H1 (cell line): Measurements from ENCODE around the gene NPBWR2. TPM values are rescaled to one million over a fixed set of nuclear protein-coding genes. Genes with fewer than 3 reads are reported as not detected.

ENCODE experiments used
- CTCF ChIA-PET: fragments of 300-600 bp; sonication (Branson Sonifier 250); formaldehyde crosslinking; loops from one replicate; lab custom pipeline; 2021; ENCODE audit not compliant: partially characterized antibody; lab: Charles Lee
- POLR2A ChIA-PET: fragments of 300-600 bp; sonication (Branson Sonifier 250); formaldehyde crosslinking; loops from one replicate; lab custom pipeline; 2021; ENCODE audit warnings: inconsistent platforms; ENCODE audit not compliant: partially characterized antibody; lab: Charles Lee
- DNase-seq, 2 experiments: peaks; one replicate each; pipeline versions ENCODE4 v3.0.0 to v3.0.0-alpha.2; 2010 to 2022; ENCODE audit warnings: low spot score in 2 of 2, low read depth in 1 of 2, mixed read lengths in 1 of 2
- FAIRE-seq: peaks from 2 replicates; lab custom pipeline; 2011; peaks lifted over from hg19 to GRCh38; lab: Jason Lieb, UNC
- H2AFZ ChIP-seq: 2 replicates; pipeline ENCODE4 v1.8.1; 2012; ENCODE audit warnings: low read length, inconsistent platforms
- H2AK5ac ChIP-seq: 2 replicates; pipeline ENCODE4 v1.6.1; 2013; ENCODE audit warnings: low read depth, low read length
- H2BK120ac ChIP-seq: replicated peaks from 2 replicates; pipeline ENCODE3; 2013; ENCODE audit warnings: low read depth, low read length, inconsistent platforms
- H2BK12ac ChIP-seq: 2 replicates; pipeline ENCODE4 v1.6.1; 2013; ENCODE audit warnings: low read depth, low read length
- H2BK15ac ChIP-seq: 2 replicates; pipeline ENCODE4 v1.6.1; 2013; ENCODE audit warnings: low read length
- H2BK20ac ChIP-seq: 2 replicates; pipeline ENCODE4 v1.6.1; 2013; ENCODE audit warnings: low read length
- H2BK5ac ChIP-seq: 2 replicates; pipeline ENCODE4 v1.6.1; 2013; ENCODE audit warnings: low read depth, low read length
- H3K14ac ChIP-seq: 2 replicates; pipeline ENCODE4 v1.6.1; 2013; ENCODE audit warnings: inconsistent platforms; ENCODE audit not compliant: insufficient read length
- H3K18ac ChIP-seq: 2 replicates; pipeline ENCODE4 v1.6.1; 2013; ENCODE audit warnings: low read length; ENCODE audit errors: extremely low read depth
- H3K23ac ChIP-seq: 2 replicates; pipeline ENCODE4 v1.6.1; 2013; ENCODE audit warnings: inconsistent platforms; ENCODE audit not compliant: insufficient read length
- H3K23me2 ChIP-seq: 2 replicates; pipeline ENCODE4 v1.6.1; 2013; ENCODE audit warnings: low read depth, low read length
- H3K27ac ChIP-seq: 2 replicates; pipeline ENCODE4 v1.6.1; 2011; ENCODE audit warnings: low read depth, low read length, inconsistent platforms
- H3K27me3 ChIP-seq, 4 experiments: replicated peaks in 1 of 4; 1 replicate in 1 of 4; 2 replicates in 3 of 4; pipeline versions ENCODE4 v1.6.1 to v1.8.1; 2011 to 2013; ENCODE audit warnings: low read length in 3 of 4, mild to moderate bottlenecking in 3 of 4, inconsistent platforms in 2 of 4, mixed read lengths in 2 of 4, moderate library complexity in 1 of 4; ENCODE audit not compliant: control insufficient read depth in 3 of 4, insufficient read depth in 3 of 4; ENCODE audit errors: extremely low read depth in 1 of 4
- H3K36me3 ChIP-seq, 4 experiments: 2 replicates each; pipeline versions ENCODE4 v1.6.1 to v1.8.1; 2011 to 2013; ENCODE audit warnings: mild to moderate bottlenecking in 4 of 4, low read length in 3 of 4, moderate library complexity in 2 of 4, control low read depth in 1 of 4, inconsistent platforms in 1 of 4; ENCODE audit not compliant: insufficient read depth in 4 of 4, control insufficient read depth in 2 of 4
- H3K4ac ChIP-seq: replicated peaks from 2 replicates; pipeline ENCODE3; 2013; ENCODE audit warnings: low read length, low read depth, mixed read lengths, inconsistent platforms; ENCODE audit not compliant: insufficient read length
- H3K4me1 ChIP-seq, 4 experiments: replicated peaks in 1 of 4; 1 replicate in 1 of 4; 2 replicates in 3 of 4; pipeline versions ENCODE4 v1.6.1 to v1.8.1; 2011 to 2013; ENCODE audit warnings: low read length in 3 of 4, inconsistent platforms in 2 of 4, mixed read lengths in 1 of 4; ENCODE audit not compliant: insufficient read depth in 4 of 4, control insufficient read depth in 3 of 4
- H3K4me2 ChIP-seq, 2 experiments: 2 replicates each; pipeline versions ENCODE4 v1.6.1 to v1.8.1; 2011 to 2013; ENCODE audit warnings: low read depth in 2 of 2, low read length in 2 of 2, control low read depth in 1 of 2, inconsistent platforms in 1 of 2, mild to moderate bottlenecking in 1 of 2; ENCODE audit not compliant: insufficient read depth in 1 of 2
- H3K4me3 ChIP-seq, 4 experiments: fragments of 200-600, 300-600 bp in 1 of 4; sonication (generic), shearing (Covaris generic), sonication (Bioruptor Twin) in 1 of 4; 2 replicates each; pipeline versions ENCODE4 v1.5.1 to v1.8.1; 2011 to 2016; ENCODE audit warnings: low read length in 4 of 4, low read depth in 3 of 4, control low read depth in 2 of 4, inconsistent platforms in 2 of 4, mild to moderate bottlenecking in 2 of 4, mixed read lengths in 1 of 4, moderate library complexity in 1 of 4; ENCODE audit not compliant: insufficient read depth in 2 of 4; ENCODE audit errors: extremely low read depth in 1 of 4
- H3K56ac ChIP-seq: replicated peaks from 2 replicates; pipeline ENCODE3; 2013; ENCODE audit warnings: low read depth, mild to moderate bottlenecking, mixed read lengths, low read length, inconsistent platforms; ENCODE audit not compliant: insufficient read length
- H3K79me1 ChIP-seq: 2 replicates; pipeline ENCODE4 v1.6.1; 2013; ENCODE audit warnings: low read depth, low read length, control low read depth
- H3K79me2 ChIP-seq, 2 experiments: 2 replicates each; pipeline versions ENCODE4 v1.6.1 to v1.8.1; 2012 to 2013; ENCODE audit warnings: low read length in 2 of 2, mild to moderate bottlenecking in 2 of 2, inconsistent platforms in 1 of 2; ENCODE audit not compliant: insufficient read depth in 2 of 2, control insufficient read depth in 1 of 2
- H3K9ac ChIP-seq, 4 experiments: replicated peaks in 1 of 4; 1 replicate in 1 of 4; 2 replicates in 3 of 4; pipeline versions ENCODE4 v1.6.1 to v1.8.1; 2011 to 2013; ENCODE audit warnings: low read depth in 3 of 4, low read length in 3 of 4, control low read depth in 2 of 4, mild to moderate bottlenecking in 2 of 4, moderate library complexity in 2 of 4, inconsistent platforms in 1 of 4; ENCODE audit errors: extremely low read depth in 1 of 4
- H3K9me3 ChIP-seq, 2 experiments: 2 replicates each; pipeline versions ENCODE4 v1.6.1 to v1.8.1; 2012 to 2013; ENCODE audit warnings: mild to moderate bottlenecking in 2 of 2, moderate library complexity in 2 of 2, control low read depth in 1 of 2, inconsistent platforms in 1 of 2, low read depth in 1 of 2, low read length in 1 of 2, mixed read lengths in 1 of 2; ENCODE audit not compliant: insufficient read depth in 2 of 2
- H4K20me1 ChIP-seq, 2 experiments: replicated peaks in 1 of 2; 2 replicates each; pipeline versions ENCODE3 to v1.8.1; 2011 to 2013; ENCODE audit warnings: inconsistent platforms in 2 of 2, low read length in 2 of 2, mild to moderate bottlenecking in 1 of 2; ENCODE audit not compliant: insufficient read depth in 2 of 2, control insufficient read depth in 1 of 2
- H4K5ac ChIP-seq: 2 replicates; pipeline ENCODE4 v1.6.1; 2013; ENCODE audit warnings: low read length, low read depth, mixed read lengths, inconsistent platforms; ENCODE audit not compliant: insufficient read length
- H4K8ac ChIP-seq: 2 replicates; pipeline ENCODE4 v1.8.0; 2013; ENCODE audit warnings: mild to moderate bottlenecking, moderate library complexity, low read length, inconsistent platforms; ENCODE audit not compliant: insufficient read depth; ENCODE audit errors: extremely low read depth
- H4K91ac ChIP-seq: replicated peaks from 2 replicates; pipeline ENCODE3; 2013; ENCODE audit warnings: low read length, mixed read lengths, inconsistent platforms; ENCODE audit not compliant: insufficient read length
- CHD1 ChIP-seq: IDR thresholded peaks from 2 replicates; pipeline ENCODE4 v1.6.1; 2012; ENCODE audit warnings: low read depth, low read length, improper control_type of control experiment
- POLR2AphosphoS5 ChIP-seq: IDR thresholded peaks from 2 replicates; pipeline ENCODE4 v1.6.1; 2011; ENCODE audit warnings: low read depth, low read length
- POU5F1 ChIP-seq: IDR thresholded peaks from 2 replicates; pipeline ENCODE4 v1.6.1; 2011; ENCODE audit warnings: low read depth, mild to moderate bottlenecking, low read length, moderate library complexity
- SP1 ChIP-seq: IDR thresholded peaks from 2 replicates; pipeline ENCODE4 v1.6.1; 2011; ENCODE audit warnings: low read depth, low read length
- TAF7 ChIP-seq: optimal IDR thresholded peaks from 2 replicates; pipeline ENCODE3; 2011; ENCODE audit warnings: low read depth, mild to moderate bottlenecking, inconsistent platforms, low read length, moderate library complexity, borderline replicate concordance
- WGBS, 2 experiments: shearing (Covaris generic) in 1 of 2; methylation state at CpG; one replicate each; pipeline versions ENCODE4 v1.1.6 to v1.1.7; 2013 to 2015; ENCODE audit warnings: low lambda C conversion rate in 2 of 2, mixed read lengths in 2 of 2, inconsistent platforms in 1 of 2, low coverage in 1 of 2, missing lambda C conversion rate in 1 of 2; ENCODE audit not compliant: insufficient replicate concordance in 2 of 2, insufficient coverage in 1 of 2, insufficient read length in 1 of 2; ENCODE audit errors: extremely low coverage in 1 of 2, missing lambda C conversion rate in 1 of 2; 5-methylcytosine and 5-hydroxymethylcytosine counted together
- polyA plus RNA-seq, 7 experiments: library from polyadenylated mRNA; depleted of rRNA in 3 of 7; stranded (reverse) in 5 of 7; unstranded in 2 of 7; fragments of >200 nt in 5 of 7; fragments of 200-250 nt in 2 of 7; gene quantifications; 1 replicate in 5 of 7; 2 replicates in 1 of 7; 4 replicates in 1 of 7; pipeline versions ENCODE4 v1.2.1 to v1.2.3, GENCODE V29; 2011 to 2013; ENCODE audit warnings: missing spikeins in 2 of 7, mixed read lengths in 2 of 7
- total RNA-seq: library from RNA; stranded (reverse); fragmentation: NEBNext Ultra II Directional; extraction: Animal tissue kit (Norgen Biotek cat#: 25700); gene quantifications from 2 replicates; pipeline ENCODE4 v1.2.1, GENCODE V29; 2021

The NPBWR2 gene
- total and polyA plus RNA-seq, 2 of the 8 experiments (the other 6 are each of a cell fraction or from before 2014, with no cell fraction given), result not detected

GRCh38 chr20:64074963-64075362, 32.4 kb downstream of the NPBWR2 start:
- DNase-seq (no peak), FAIRE-seq (no peak)
- Histone ChIP-seq H3K27ac (no peak overlapping the region), H3K18ac (no peak overlapping the region), H3K27me3 (peaks cover 0 to under 1% (median under 1%) of the 10 kb centered on the region in 4 experiments; a peak in 2 of 7 replicates), H3K23ac (no peak overlapping the region), H3K9ac (no peak overlapping the region), H2BK12ac (no peak overlapping the region), H3K23me2 (peaks cover 6% of the 10 kb centered on the region; the same call in 1 of the 2 replicates), H2BK5ac (no peak overlapping the region), H2AFZ (no peak overlapping the region), H3K56ac (no peak overlapping the region), H2BK20ac (no peak overlapping the region), H3K4ac (no peak overlapping the region), H2BK15ac (no peak overlapping the region), H4K91ac (no peak overlapping the region), H3K4me1 (peaks cover 0 to 13% (median 7%) of the 10 kb centered on the region in 4 experiments; a peak in 4 of 7 replicates), H2BK120ac (no peak overlapping the region), H4K8ac (no peak overlapping the region), H3K36me3 (peaks cover 0 to 8% (median 3%) of the 10 kb centered on the region in 4 experiments; a peak in 3 of 8 replicates), H4K5ac (no peak overlapping the region), H3K9me3 (no peaks in the 10 kb centered on the region), H4K20me1 (peaks cover 0 to 8% of the 10 kb centered on the region in 2 experiments), H2AK5ac (no peak overlapping the region), H3K79me2 (no peaks in the 10 kb centered on the region), H3K4me3 (no peak overlapping the region), H3K14ac (no peak overlapping the region), H3K4me2 (no peak overlapping the region), H3K79me1 (0 out of 2 replicates have a peak, but pooled peaks cover 3% of the 10 kb centered on the region)
- POLR2A ChIA-PET, result interaction anchor here (1.6 kb wide), 1 partner anchor 36 kb away, joined by 5 read pairs; no protein-coding TSS in a partner anchor
- CTCF ChIA-PET, result interaction anchor here (0.6 to 12.9 kb wide), 2 partner anchors 19 to 880 kb away, joined by 3 to 139 read pairs; partner anchors contain the start of genes SOX18 and TCEA2
- WGBS, 2 experiments, result 94% methylated on average over 7 of the region's 8 CpGs; no CpG with 5 or more reads in 1 of the 2 experiments
- TF ChIP-seq CHD1, result no peak
- no peak for TF ChIP-seq POU5F1
- no peak for TF ChIP-seq POLR2AphosphoS5
- no peak for TF ChIP-seq TAF7
- TF ChIP-seq SP1, result no peak
- TF ChIP-seq, all 59 proteins: peak for 0
